GM12878 (cell line): ENCODE results near the gene C5orf34. TPM values are rescaled to one million over a fixed set of nuclear protein-coding genes. Genes with fewer than 3 reads are reported as not detected.
A peak's percentile ranks its signal among the peaks of the same experiment; 100 is the strongest.

ENCODE experiments used
- ASH2L ChIP-seq: fragments of 300-600, 200-600 bp; sonication (generic); IDR thresholded peaks from 2 replicates; pipeline ENCODE4 v1.6.1; 2017; ENCODE audit warnings: low read depth, mild to moderate bottlenecking, borderline replicate concordance
- BMI1 ChIP-seq: fragments of 450-650 bp; IDR thresholded peaks from 2 replicates; pipeline ENCODE4 v1.6.1; 2016; ENCODE audit warnings: mild to moderate bottlenecking, moderate library complexity, borderline replicate concordance
- BRCA1 ChIP-seq: IDR thresholded peaks from 2 replicates; pipeline ENCODE4 v1.6.1; 2011; ENCODE audit warnings: low read depth, low read length, improper control_type of control experiment
- CBX3 ChIP-seq: fragments of 200-600 bp; sonication (generic); IDR thresholded peaks from 2 replicates; pipeline ENCODE4 v1.6.1; 2016; ENCODE audit warnings: low read depth, borderline replicate concordance
- CBX5 ChIP-seq: sonication (generic); IDR thresholded peaks from 2 replicates; pipeline ENCODE4 v1.6.1; 2016; ENCODE audit warnings: low read depth, moderate library complexity, mild to moderate bottlenecking, inconsistent platforms
- CREB1 ChIP-seq: IDR thresholded peaks from 2 replicates; pipeline ENCODE4 v1.6.1; 2012; ENCODE audit warnings: low read depth, mild to moderate bottlenecking, inconsistent platforms
- FOS ChIP-seq: IDR thresholded peaks from 3 replicates; pipeline ENCODE4 v1.6.1; 2011; ENCODE audit warnings: borderline replicate concordance; ENCODE audit not compliant: insufficient read length; ENCODE audit errors: extremely low read depth
- FOXM1 ChIP-seq: IDR thresholded peaks from 2 replicates; pipeline ENCODE4 v1.6.1; 2012; ENCODE audit warnings: low read depth, mild to moderate bottlenecking, inconsistent platforms, low read length, moderate library complexity
- MEF2B ChIP-seq: fragments of 450-650 bp; IDR thresholded peaks from 2 replicates; pipeline ENCODE4 v1.6.1; 2018; ENCODE audit warnings: mild to moderate bottlenecking, moderate library complexity; ENCODE audit not compliant: partially characterized antibody, poor library complexity, severe bottlenecking
- NR2C1 ChIP-seq: fragments of 450-650 bp; IDR thresholded peaks from 2 replicates; pipeline ENCODE4 v1.6.1; 2017; ENCODE audit warnings: antibody characterized with exemption, mild to moderate bottlenecking, moderate library complexity
- SIX5 ChIP-seq: IDR thresholded peaks from 2 replicates; pipeline ENCODE4 v1.6.1; 2011; ENCODE audit warnings: mild to moderate bottlenecking, low read depth, low read length, moderate library complexity; ENCODE audit not compliant: severe bottlenecking
- SMARCA5 ChIP-seq: fragments of 450-650 bp; IDR thresholded peaks from 2 replicates; pipeline ENCODE4 v1.6.1; 2017; ENCODE audit warnings: mild to moderate bottlenecking
- SPI1 ChIP-seq: IDR thresholded peaks from 2 replicates; pipeline ENCODE4 v1.6.1; 2011; ENCODE audit warnings: low read depth, mild to moderate bottlenecking, low read length, moderate library complexity, borderline replicate concordance; ENCODE audit not compliant: insufficient read depth
- SREBF2 ChIP-seq: IDR thresholded peaks from 2 replicates; pipeline ENCODE4 v1.6.1; 2012; ENCODE audit warnings: mild to moderate bottlenecking, low read length
- SUZ12 ChIP-seq: fragments of 200-600 bp; sonication (generic); IDR thresholded peaks from one replicate; pipeline ENCODE4 v1.6.1; 2018; ENCODE audit warnings: antibody characterized with exemption, mild to moderate bottlenecking; ENCODE audit not compliant: unreplicated experiment
- ZNF24 ChIP-seq: fragments of 450-650 bp; IDR thresholded peaks from 2 replicates; pipeline ENCODE4 v1.6.1; 2017; ENCODE audit warnings: antibody characterized with exemption, mild to moderate bottlenecking
- ZNF384 ChIP-seq: IDR thresholded peaks from 2 replicates; pipeline ENCODE4 v1.6.1; 2012; ENCODE audit warnings: low read depth, mild to moderate bottlenecking, low read length, improper control_type of control experiment, borderline replicate concordance
- polyA plus RNA-seq, 11 experiments: library from polyadenylated mRNA; depleted of rRNA in 4 of 11; unstranded in 6 of 11; stranded (reverse) in 5 of 11; fragments of >200 nt; fragmentation: Nextera tagmentation in 4 of 11; fragmentation: Illumina TruSeq in 1 of 11; extraction: Ambion mirVana in 4 of 11; extraction: Trizol in 1 of 11; gene quantifications; 1 replicate in 1 of 11; 2 replicates in 10 of 11; pipeline versions ENCODE4 v1.2.1 to v1.2.3, GENCODE V29; 2011 to 2016; ENCODE audit warnings: inconsistent platforms in 2 of 11, missing spikeins in 2 of 11, low read depth in 1 of 11
- total RNA-seq, 4 experiments: library from RNA; depleted of rRNA in 3 of 4; stranded (reverse); fragments of >200 nt in 3 of 4; fragmentation: Illumina TruSeq in 1 of 4; extraction: Trizol in 1 of 4; gene quantifications; 2 replicates each; pipeline versions ENCODE4 v1.2.1 to v1.2.3, GENCODE V29; 2013 to 2021
- TF ChIP-seq, protein P1 (sequence below): IDR thresholded peaks from 2 replicates; pipeline ENCODE4 v1.6.1; 2012; ENCODE audit warnings: improper control_type of control experiment, low read depth, low read length; ENCODE audit not compliant: insufficient replicate concordance
- TF ChIP-seq, protein P2 (sequence below): fragments of 450-650 bp; formaldehyde crosslinking; IDR thresholded peaks from 2 replicates; pipeline ENCODE4 v1.5.0; 2022; ENCODE audit warnings: mild to moderate bottlenecking, missing genetic modification characterization
- TF ChIP-seq, protein P3 (sequence below): IDR thresholded peaks from 2 replicates; pipeline ENCODE4 v1.6.1; 2011; ENCODE audit warnings: borderline replicate concordance, low read depth, mild to moderate bottlenecking, moderate library complexity, low read length; ENCODE audit not compliant: insufficient read depth, poor library complexity, severe bottlenecking

C5orf34 gene
- total and polyA plus RNA-seq, 10 of the 15 experiments (the other 5 are each of a cell fraction or from before 2014, with no cell fraction given): 6.1 to 15.1 (median 10.0) TPM

DNA sequence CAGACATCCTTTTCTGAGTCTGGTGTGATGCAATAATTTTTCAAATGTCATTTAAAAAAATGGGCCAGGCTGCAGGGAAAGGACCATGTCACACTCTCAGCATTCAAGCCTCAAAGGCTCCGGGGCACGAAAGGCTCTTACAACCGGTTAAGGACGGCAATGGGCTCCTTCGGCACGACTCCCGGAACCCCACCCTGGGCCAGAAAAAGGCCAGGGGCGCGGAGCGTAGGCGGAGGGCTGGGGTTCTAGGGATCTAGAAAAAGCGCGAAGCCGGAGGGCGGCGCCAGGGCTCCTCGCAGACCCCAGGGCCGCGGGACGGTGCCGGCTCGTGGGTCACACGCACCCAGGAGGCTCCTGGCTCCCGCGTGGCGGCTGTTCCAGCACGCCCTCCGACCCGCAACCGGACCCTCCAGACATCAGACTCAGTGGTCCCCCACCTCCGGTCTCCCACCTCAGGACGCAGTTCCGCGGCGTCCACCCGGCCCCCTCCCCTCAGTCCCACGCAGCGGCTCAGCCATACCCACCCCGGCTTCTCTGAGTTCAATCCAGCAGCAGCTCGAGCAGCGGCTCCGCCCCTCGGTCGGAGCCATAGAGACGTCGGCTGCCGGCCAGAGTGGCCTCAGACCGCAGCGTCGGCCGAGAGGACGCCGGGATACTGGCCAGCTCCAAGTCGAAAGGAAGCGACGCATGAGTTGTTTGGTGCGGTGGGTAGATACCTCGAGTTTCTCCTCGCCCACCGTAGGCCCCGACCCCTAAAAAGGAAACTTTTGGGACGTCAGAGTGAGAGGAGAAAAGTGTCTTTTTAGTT lies 31.4 kb downstream of the C5orf34 start, which contains the start of gene TMEM267 (continued):
- no peak for TF ChIP-seq SPI1
- TF ChIP-seq SIX5: peak; percentile 21
- TF ChIP-seq MEF2B: no peak
- TF ChIP-seq, protein P1, sequence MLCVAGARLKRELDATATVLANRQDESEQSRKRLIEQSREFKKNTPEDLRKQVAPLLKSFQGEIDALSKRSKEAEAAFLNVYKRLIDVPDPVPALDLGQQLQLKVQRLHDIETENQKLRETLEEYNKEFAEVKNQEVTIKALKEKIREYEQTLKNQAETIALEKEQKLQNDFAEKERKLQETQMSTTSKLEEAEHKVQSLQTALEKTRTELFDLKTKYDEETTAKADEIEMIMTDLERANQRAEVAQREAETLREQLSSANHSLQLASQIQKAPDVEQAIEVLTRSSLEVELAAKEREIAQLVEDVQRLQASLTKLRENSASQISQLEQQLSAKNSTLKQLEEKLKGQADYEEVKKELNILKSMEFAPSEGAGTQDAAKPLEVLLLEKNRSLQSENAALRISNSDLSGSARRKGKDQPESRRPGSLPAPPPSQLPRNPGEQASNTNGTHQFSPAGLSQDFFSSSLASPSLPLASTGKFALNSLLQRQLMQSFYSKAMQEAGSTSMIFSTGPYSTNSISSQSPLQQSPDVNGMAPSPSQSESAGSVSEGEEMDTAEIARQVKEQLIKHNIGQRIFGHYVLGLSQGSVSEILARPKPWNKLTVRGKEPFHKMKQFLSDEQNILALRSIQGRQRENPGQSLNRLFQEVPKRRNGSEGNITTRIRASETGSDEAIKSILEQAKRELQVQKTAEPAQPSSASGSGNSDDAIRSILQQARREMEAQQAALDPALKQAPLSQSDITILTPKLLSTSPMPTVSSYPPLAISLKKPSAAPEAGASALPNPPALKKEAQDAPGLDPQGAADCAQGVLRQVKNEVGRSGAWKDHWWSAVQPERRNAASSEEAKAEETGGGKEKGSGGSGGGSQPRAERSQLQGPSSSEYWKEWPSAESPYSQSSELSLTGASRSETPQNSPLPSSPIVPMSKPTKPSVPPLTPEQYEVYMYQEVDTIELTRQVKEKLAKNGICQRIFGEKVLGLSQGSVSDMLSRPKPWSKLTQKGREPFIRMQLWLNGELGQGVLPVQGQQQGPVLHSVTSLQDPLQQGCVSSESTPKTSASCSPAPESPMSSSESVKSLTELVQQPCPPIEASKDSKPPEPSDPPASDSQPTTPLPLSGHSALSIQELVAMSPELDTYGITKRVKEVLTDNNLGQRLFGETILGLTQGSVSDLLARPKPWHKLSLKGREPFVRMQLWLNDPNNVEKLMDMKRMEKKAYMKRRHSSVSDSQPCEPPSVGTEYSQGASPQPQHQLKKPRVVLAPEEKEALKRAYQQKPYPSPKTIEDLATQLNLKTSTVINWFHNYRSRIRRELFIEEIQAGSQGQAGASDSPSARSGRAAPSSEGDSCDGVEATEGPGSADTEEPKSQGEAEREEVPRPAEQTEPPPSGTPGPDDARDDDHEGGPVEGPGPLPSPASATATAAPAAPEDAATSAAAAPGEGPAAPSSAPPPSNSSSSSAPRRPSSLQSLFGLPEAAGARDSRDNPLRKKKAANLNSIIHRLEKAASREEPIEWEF: no peak
- TF ChIP-seq CBX3: no peak
- TF ChIP-seq SMARCA5: no peak
- TF ChIP-seq FOXM1: no peak
- TF ChIP-seq, protein P2, sequence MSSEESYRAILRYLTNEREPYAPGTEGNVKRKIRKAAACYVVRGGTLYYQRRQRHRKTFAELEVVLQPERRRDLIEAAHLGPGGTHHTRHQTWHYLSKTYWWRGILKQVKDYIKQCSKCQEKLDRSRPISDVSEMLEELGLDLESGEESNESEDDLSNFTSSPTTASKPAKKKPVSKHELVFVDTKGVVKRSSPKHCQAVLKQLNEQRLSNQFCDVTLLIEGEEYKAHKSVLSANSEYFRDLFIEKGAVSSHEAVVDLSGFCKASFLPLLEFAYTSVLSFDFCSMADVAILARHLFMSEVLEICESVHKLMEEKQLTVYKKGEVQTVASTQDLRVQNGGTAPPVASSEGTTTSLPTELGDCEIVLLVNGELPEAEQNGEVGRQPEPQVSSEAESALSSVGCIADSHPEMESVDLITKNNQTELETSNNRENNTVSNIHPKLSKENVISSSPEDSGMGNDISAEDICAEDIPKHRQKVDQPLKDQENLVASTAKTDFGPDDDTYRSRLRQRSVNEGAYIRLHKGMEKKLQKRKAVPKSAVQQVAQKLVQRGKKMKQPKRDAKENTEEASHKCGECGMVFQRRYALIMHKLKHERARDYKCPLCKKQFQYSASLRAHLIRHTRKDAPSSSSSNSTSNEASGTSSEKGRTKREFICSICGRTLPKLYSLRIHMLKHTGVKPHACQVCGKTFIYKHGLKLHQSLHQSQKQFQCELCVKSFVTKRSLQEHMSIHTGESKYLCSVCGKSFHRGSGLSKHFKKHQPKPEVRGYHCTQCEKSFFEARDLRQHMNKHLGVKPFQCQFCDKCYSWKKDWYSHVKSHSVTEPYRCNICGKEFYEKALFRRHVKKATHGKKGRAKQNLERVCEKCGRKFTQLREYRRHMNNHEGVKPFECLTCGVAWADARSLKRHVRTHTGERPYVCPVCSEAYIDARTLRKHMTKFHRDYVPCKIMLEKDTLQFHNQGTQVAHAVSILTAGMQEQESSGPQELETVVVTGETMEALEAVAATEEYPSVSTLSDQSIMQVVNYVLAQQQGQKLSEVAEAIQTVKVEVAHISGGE (CRISPR knock-in tag): no peak
- TF ChIP-seq CBX5: no peak
- TF ChIP-seq ZNF384: no peak
- TF ChIP-seq SREBF2: no peak
- TF ChIP-seq, protein P3, sequence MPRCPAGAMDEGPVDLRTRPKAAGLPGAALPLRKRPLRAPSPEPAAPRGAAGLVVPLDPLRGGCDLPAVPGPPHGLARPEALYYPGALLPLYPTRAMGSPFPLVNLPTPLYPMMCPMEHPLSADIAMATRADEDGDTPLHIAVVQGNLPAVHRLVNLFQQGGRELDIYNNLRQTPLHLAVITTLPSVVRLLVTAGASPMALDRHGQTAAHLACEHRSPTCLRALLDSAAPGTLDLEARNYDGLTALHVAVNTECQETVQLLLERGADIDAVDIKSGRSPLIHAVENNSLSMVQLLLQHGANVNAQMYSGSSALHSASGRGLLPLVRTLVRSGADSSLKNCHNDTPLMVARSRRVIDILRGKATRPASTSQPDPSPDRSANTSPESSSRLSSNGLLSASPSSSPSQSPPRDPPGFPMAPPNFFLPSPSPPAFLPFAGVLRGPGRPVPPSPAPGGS: no peak
- no peak for TF ChIP-seq ASH2L
- TF ChIP-seq BMI1: no peak
- peak; percentile 80 for TF ChIP-seq CREB1
- no peak for TF ChIP-seq SUZ12
- TF ChIP-seq BRCA1: no peak
- 0 out of 2 replicates have a peak, but pooled peaks have one; percentile 37 for TF ChIP-seq ZNF24
- TF ChIP-seq FOS: no peak
- no peak; the same call in 1 of the 2 replicates for TF ChIP-seq NR2C1
